Endothelial cell (in vitro differentiated cells): Measurements from ENCODE around the gene DENND2A. TPM values are rescaled to one million over a fixed set of nuclear protein-coding genes. Genes with fewer than 3 reads are reported as not detected.

Experiments
- DNase-seq: peaks from one replicate; pipeline ENCODE4 v3.0.0; 2021; ENCODE audit warnings: low spot score
- H3K27ac Mint-ChIP-seq: one replicate; pipeline ENCODE4 v1.8.0; 2021; ENCODE audit warnings: mixed read lengths, inconsistent platforms; ENCODE audit not compliant: unreplicated experiment
- H3K27me3 Mint-ChIP-seq: one replicate; pipeline ENCODE4 v1.8.0; 2021; ENCODE audit warnings: mild to moderate bottlenecking, moderate library complexity, mixed read lengths, inconsistent platforms; ENCODE audit not compliant: unreplicated experiment
- H3K36me3 Mint-ChIP-seq: one replicate; pipeline ENCODE4 v1.8.0; 2021; ENCODE audit warnings: mild to moderate bottlenecking, low read depth, mixed read lengths, inconsistent platforms; ENCODE audit not compliant: unreplicated experiment
- H3K4me1 Mint-ChIP-seq: one replicate; pipeline ENCODE4 v1.8.0; 2021; ENCODE audit warnings: mild to moderate bottlenecking, mixed read lengths, inconsistent platforms; ENCODE audit not compliant: unreplicated experiment
- H3K4me3 Mint-ChIP-seq: one replicate; pipeline ENCODE4 v1.8.0; 2021; ENCODE audit warnings: mild to moderate bottlenecking, mixed read lengths, inconsistent platforms; ENCODE audit not compliant: unreplicated experiment
- H3K9me3 Mint-ChIP-seq: one replicate; pipeline ENCODE4 v1.8.0; 2021; ENCODE audit warnings: mixed read lengths, inconsistent platforms; ENCODE audit not compliant: unreplicated experiment
- total RNA-seq: library from RNA; stranded (reverse); fragmentation: NEBNext Ultra II Directional; extraction: Animal tissue kit (Norgen Biotek cat#: 25700); gene quantifications from one replicate; pipeline ENCODE4 v1.2.1, GENCODE V29; 2021; ENCODE audit not compliant: unreplicated experiment
- TF ChIP-seq, protein P1 (sequence below): fragments of 200-600 bp; sonication (generic); IDR thresholded peaks from one replicate; pipeline ENCODE4 v1.5.0; 2021; ENCODE audit warnings: antibody characterized with exemption; ENCODE audit not compliant: unreplicated experiment

The DENND2A gene
- total RNA-seq, 1 donor from 2014 or later, result 41.0 TPM

DNA sequence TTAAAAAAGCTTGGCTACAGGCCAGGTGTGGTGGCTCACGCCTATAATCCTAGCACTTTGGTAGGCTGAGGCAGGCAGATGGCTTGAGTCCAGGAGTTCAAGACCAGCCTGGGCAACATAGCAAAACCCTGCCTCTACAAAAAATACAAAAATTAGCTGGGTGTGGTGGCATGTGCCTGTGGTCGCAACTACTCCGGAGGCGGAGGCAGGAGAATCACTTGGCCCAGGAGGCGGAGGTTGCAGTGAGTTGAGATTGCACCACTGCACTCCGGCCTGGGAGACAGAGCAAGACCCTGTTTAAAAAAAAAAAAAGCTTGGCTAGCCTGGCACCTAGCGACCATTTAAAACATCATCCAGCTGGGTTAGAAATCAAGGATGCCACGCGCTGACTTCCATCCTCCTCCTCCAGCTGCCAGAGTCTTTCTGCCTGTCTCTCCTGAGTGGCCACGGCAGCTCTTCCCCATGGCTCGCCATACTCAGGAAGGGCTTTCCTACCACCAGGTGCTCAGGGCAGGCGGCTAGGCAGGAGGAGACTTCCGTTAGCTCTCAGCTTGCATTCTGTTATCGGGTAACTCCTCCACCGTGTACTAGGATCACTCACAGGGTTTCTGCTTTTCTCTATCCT is 45.0 kb downstream of the DENND2A start:
- Mint-ChIP-seq H3K27me3 (peaks cover 6% of the 10 kb centered on the region), H3K36me3 (peaks cover 11% of the 10 kb centered on the region), H3K4me1 (peaks cover 8% of the 10 kb centered on the region), H3K9me3 (no peaks in the 10 kb centered on the region), H3K27ac (peak overlapping the region; percentile 4), H3K4me3 (no peak overlapping the region)
- DNase-seq, result no peak
- TF ChIP-seq, protein P1, sequence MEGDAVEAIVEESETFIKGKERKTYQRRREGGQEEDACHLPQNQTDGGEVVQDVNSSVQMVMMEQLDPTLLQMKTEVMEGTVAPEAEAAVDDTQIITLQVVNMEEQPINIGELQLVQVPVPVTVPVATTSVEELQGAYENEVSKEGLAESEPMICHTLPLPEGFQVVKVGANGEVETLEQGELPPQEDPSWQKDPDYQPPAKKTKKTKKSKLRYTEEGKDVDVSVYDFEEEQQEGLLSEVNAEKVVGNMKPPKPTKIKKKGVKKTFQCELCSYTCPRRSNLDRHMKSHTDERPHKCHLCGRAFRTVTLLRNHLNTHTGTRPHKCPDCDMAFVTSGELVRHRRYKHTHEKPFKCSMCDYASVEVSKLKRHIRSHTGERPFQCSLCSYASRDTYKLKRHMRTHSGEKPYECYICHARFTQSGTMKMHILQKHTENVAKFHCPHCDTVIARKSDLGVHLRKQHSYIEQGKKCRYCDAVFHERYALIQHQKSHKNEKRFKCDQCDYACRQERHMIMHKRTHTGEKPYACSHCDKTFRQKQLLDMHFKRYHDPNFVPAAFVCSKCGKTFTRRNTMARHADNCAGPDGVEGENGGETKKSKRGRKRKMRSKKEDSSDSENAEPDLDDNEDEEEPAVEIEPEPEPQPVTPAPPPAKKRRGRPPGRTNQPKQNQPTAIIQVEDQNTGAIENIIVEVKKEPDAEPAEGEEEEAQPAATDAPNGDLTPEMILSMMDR, result no peak

DNA sequence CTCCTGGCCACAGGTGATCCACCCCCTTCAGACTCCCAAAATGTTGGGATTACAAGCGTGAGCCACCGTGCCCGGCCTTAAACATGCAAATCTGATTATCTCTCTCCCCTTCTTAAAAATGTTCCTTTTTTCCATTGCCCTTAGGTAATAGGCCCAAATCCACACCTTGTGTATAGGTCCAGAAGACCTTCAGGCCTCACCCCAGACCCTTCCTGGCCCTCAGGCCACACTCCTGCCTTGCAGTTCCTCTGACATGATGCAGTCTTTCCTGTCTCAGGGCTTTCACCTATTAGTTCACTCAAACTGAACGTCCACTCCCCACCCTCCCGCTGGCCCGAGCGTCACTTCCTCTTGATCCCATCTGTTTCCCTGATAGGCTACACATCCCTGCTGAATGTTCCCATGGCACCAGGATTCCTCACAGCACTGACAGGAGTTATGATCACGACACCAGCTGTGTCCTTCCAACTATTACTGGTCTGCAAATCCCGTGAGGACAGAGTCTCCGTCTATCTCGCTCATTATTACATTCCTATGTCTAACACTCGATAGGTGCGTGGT is 46.4 kb downstream of the DENND2A start:
- H3K4me1 Mint-ChIP-seq, result peaks cover 8% of the 10 kb centered on the region
- H3K27ac Mint-ChIP-seq, result peak overlapping the region; percentile 96
- peak; percentile 67 for DNase-seq
- peaks cover 5% of the 10 kb centered on the region for H3K36me3 Mint-ChIP-seq
- TF ChIP-seq, protein P1, result no peak
- peak overlapping the region; percentile 68 for H3K4me3 Mint-ChIP-seq
- H3K9me3 Mint-ChIP-seq, result no peaks in the 10 kb centered on the region
- peaks cover 6% of the 10 kb centered on the region for H3K27me3 Mint-ChIP-seq

DNA sequence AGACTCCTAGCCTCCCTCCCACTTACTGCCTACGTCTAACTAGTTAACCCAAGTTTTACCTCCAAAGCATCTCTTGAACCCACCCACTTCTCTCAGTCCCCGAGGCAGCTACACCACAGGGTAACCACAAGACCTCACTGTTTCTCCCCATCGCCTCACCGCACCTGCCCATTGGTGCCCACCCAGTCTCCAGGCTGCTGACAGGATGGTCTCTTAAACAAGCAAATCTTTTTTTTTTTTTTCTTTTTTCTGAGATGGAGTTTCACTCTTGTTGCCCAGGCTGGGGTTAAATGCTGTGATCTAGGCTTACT is 47.0 kb downstream of the DENND2A start:
- DNase-seq, result no peak
- Mint-ChIP-seq H3K4me1 (peaks cover 8% of the 10 kb centered on the region), H3K36me3 (peaks cover 5% of the 10 kb centered on the region), H3K9me3 (no peaks in the 10 kb centered on the region), H3K4me3 (peak overlapping the region; percentile 37), H3K27ac (peak overlapping the region; percentile 65), H3K27me3 (peaks cover 6% of the 10 kb centered on the region)
- TF ChIP-seq, protein P1, result no peak

DNA sequence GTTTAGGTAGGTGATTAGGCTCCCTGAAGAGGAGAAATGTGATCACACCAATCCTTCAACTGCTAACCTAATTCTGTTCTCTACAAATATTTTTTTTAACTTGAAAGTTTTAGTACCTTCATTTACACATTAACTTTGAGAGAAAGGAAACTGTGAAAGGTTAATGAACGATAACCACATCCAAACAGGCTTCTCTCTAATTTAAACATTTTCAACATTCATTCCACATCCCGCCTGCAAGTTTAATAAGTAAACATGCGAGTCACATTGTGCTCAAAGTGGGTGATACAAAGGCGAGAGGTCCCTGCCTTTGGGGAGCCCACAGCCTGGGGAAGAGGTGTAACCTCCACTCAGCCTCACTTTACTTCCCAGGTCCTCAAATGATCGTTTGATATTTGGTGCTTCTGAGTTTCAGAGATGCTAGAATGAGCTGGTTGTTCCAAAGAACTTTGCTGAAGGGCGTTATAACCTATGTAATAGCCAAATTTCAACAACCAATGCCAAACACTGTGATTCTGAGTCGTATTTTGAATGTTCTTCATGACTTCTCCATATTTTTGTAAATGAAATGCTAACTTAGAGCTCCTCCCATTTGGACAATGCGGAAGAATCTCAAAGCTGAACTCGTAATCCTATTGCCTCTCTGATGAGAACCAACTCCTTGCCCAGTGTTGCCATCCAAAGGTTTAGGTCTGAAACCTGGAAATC is 47.5 kb downstream of the DENND2A start:
- Mint-ChIP-seq H3K36me3 (peaks cover 5% of the 10 kb centered on the region), H3K27ac (peak overlapping the region; percentile 65), H3K9me3 (no peaks in the 10 kb centered on the region), H3K4me3 (peak overlapping the region; percentile 37), H3K4me1 (peaks cover 8% of the 10 kb centered on the region), H3K27me3 (peaks cover 6% of the 10 kb centered on the region)
- TF ChIP-seq, protein P1, result no peak
- no peak for DNase-seq
